A549 treated with RU486 at 1 μM for 4 hours (cell line): ENCODE data around the gene ZCWPW2. TPM values are rescaled to one million over a fixed set of nuclear protein-coding genes. Genes with fewer than 3 reads are reported as not detected.

Experiments used
- total RNA-seq: library from RNA; stranded (reverse); fragments of 200-300 nt; extraction: Qiagen RNA extraction; gene quantifications from 5 replicates; pipeline ENCODE4 v1.2.3, GENCODE V29; 2022; ENCODE audit warnings: low read depth

The ZCWPW2 gene, protein sequence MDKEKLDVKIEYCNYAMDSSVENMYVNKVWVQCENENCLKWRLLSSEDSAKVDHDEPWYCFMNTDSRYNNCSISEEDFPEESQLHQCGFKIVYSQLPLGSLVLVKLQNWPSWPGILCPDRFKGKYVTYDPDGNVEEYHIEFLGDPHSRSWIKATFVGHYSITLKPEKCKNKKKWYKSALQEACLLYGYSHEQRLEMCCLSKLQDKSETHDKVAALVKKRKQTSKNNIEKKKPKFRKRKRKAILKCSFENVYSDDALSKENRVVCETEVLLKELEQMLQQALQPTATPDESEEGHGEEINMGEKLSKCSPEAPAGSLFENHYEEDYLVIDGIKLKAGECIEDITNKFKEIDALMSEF
- 0.09 TPM in 1 of 5 replicates, not detected in the others for total RNA-seq

DNA sequence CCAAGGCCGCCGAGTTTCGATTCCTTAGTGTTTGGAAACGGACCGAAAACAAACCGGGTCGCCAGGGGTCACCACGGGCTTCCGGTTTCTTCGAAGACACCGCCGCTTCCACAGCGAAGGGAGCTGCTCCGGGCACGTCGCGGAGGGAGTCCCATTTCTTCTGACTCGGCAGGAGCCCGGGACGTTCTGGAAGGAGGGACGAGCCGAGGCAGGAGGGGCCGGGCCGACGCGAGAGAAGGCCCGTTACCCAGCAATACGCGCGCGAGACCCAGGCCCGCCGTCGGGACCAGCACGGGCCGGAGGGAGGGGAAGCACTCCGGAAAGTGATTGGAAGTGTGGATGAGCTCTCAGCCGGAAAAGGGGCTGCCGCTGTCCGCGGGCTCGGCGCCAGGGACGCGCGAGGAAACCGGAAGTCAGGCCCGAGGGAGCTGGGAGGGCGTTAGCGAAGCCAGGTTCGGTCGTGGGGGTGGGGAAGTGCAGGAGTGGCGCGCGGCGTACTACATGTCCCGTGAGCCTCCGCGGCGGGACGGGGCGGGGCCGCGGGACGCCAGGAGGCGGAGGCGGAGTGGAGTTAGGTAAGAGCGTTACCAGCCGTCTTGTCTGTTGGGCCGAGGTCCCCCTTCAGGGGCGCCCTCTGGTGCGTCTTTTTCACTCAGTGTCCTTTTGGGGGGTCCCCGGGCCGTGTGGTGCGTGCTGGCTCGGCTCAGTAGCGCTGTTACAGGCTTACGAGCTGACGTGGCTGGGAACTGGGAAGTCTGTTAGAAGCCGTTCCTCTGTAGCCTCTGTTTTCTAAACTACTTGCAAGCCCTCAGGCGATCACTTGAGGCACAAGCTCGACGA is at the start of gene ZCWPW2, which contains the start of gene AZI2:
ZCWPW2 (plus strand) TSS at position 93 of the 840 bp plus-strand sequence. CDS start 64,348 bp downstream, outside the sequence.
AZI2 (minus strand) TSS at position 196 of the 840 bp plus-strand sequence. CDS start 8,207 bp downstream, outside the sequence.

Other genes starting within 250 kb of the ZCWPW2 start
- 34.6 to 51.7 TPM (median 48.9 TPM) in 5 replicates for gene CMC1, start 107.1 kb upstream of the ZCWPW2 start, total RNA-seq
- gene AZI2, start 103 bp downstream of the ZCWPW2 start, total RNA-seq, result 40.7 to 48.7 TPM (median 43.0 TPM) in 5 replicates